ENCODE measurements around the gene FZD2.
"Not testable (repeated sequence)": the region's sequence is repeated elsewhere in the genome, so short reads cannot be mapped to it uniquely, and the experiment has no call there.

FZD2 gene

GRCh38 chr17:44529864-44530263 is 27.4 kb upstream of the FZD2 start:
- TF ChIP-seq CTCF (IDR thresholded peaks at IDR 0.05; ENCODE audit: low read depth, low read length): no peak
- H3K4me3 ChIP-seq (ENCODE audit: low read depth, low read length): no peak overlapping the region

DNA sequence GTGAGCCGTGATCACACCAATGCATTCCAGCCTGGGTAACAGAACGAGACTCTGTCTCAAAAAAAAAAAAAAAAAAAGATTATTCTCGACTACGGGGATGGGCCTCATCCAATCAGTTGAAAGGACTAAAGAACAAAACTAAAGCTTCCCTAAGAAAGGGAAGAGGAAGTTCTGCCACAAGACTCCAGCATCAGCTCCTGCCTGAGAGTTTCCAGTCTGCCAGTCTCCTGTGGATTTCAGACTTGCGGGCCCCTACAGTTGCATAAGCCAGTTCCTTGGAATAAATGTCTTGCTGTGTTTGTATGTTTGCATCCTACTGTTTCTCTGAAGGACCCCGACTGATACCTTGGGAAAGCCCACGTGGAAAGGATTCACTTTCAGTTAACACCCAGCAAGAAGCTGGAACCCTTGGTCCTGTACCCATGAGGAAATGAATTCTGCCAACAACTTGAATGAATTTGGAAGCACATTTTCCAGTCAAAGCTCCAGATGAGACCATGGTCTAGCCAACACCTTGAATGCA is 26.3 kb upstream of the FZD2 start:
- TF ChIP-seq CTCF (IDR thresholded peaks at IDR 0.05; ENCODE audit: low read depth, low read length): no peak
- H3K4me3 ChIP-seq (ENCODE audit: low read depth, low read length): no peak overlapping the region

GRCh38 chr17:44533533-44534246 is 23.6 kb upstream of the FZD2 start:
- peak overlapping the region; percentile 46 for H3K4me3 ChIP-seq (ENCODE audit: low read depth, low read length)
- TF ChIP-seq CTCF (IDR thresholded peaks at IDR 0.05; ENCODE audit: low read depth, low read length): peak; percentile 93

DNA sequence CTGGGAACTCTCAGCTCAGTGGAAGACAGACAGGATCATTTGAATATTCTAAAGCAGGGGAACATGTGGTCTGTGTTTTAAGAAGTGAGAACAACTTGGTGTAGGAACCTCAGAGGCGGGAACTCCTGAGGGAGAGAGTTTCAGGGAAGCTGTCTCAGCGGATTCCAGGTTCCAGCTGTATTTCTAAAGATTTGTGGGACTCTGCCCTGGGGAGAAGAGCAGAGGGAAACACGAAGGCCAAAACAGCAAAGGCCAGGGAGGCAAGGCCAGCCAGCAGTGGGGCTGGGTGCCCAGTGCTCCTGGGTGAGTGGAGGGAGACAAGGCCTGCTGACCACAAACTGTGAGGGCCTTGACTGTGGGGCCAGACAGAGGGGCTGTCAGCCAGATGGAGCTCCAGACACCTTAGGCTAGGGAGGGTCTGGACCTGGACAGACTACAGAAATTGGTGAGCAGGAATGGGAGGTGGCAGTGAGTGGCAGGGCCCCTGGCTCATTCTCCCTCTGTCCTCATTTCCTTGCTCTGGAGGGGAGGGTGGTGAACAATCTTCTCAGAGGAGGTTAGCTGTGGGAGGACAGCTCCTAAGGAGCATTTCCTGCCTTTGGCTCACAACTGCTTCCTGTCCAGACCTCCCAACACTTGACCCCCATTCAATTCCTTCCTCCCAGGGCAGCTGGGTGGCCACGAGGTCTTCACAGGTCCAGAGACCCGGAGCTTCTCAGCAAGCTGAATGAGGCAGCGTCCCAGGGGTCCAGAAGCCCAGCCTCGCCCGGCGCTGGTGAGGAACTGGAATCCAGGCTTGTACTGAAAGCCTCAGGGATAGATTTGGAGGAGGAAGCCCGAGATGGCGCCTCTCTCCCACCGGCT is 21.0 kb upstream of the FZD2 start:
- H3K4me3 ChIP-seq (ENCODE audit: low read depth, low read length): no peak overlapping the region
- TF ChIP-seq CTCF (IDR thresholded peaks at IDR 0.05; ENCODE audit: low read depth, low read length): no peak

- not testable (repeated sequence) for H3K4me3 ChIP-seq (ENCODE audit: low read depth, low read length)
Observed at GRCh38 chr17:44537922-44538321, 19.4 kb upstream of the FZD2 start.

GRCh38 chr17:44539673-44540072 is 17.6 kb upstream of the FZD2 start:
- H3K4me3 ChIP-seq (ENCODE audit: low read depth, low read length): no peak overlapping the region
- TF ChIP-seq CTCF (IDR thresholded peaks at IDR 0.05; ENCODE audit: low read depth, low read length): no peak

- TF ChIP-seq CTCF (IDR thresholded peaks at IDR 0.05; ENCODE audit: low read depth, low read length): no peak
- no peak overlapping the region for H3K4me3 ChIP-seq (ENCODE audit: low read depth, low read length)
Observed at GRCh38 chr17:44540246-44541084, 16.8 kb upstream of the FZD2 start.
